ENCODE results near the gene CASD1.

DNA sequence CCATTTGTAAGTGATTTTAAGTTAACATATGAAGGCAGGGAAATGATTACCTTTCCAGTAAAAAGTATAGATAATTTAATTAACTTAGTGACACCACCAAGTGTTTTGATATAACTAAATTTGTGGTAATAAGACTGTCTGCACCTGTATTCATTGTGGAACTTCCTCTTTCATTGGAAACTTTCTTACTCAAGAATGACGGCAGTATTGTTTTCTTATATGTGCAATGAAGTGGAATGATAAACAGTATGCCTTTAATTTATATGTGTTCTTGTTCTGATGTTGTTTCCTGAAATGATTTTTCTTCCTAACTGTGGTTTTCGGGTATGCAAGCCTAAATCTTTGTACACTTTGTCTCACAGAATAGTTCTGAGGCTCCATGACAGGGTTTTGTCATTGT is 46.4 kb downstream of the CASD1 start:
- TF ChIP-seq, protein P1, sequence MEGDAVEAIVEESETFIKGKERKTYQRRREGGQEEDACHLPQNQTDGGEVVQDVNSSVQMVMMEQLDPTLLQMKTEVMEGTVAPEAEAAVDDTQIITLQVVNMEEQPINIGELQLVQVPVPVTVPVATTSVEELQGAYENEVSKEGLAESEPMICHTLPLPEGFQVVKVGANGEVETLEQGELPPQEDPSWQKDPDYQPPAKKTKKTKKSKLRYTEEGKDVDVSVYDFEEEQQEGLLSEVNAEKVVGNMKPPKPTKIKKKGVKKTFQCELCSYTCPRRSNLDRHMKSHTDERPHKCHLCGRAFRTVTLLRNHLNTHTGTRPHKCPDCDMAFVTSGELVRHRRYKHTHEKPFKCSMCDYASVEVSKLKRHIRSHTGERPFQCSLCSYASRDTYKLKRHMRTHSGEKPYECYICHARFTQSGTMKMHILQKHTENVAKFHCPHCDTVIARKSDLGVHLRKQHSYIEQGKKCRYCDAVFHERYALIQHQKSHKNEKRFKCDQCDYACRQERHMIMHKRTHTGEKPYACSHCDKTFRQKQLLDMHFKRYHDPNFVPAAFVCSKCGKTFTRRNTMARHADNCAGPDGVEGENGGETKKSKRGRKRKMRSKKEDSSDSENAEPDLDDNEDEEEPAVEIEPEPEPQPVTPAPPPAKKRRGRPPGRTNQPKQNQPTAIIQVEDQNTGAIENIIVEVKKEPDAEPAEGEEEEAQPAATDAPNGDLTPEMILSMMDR (IDR thresholded peaks at IDR 0.05), result no peak
- no peak for TF ChIP-seq EZH2phosphoT487 (IDR thresholded peaks at IDR 0.05)
- TF ChIP-seq EZH2 (IDR thresholded peaks at IDR 0.05), result no peak
